H1 (cell line): ENCODE results near the gene KLHL24. TPM values are rescaled to one million over a fixed set of nuclear protein-coding genes. Genes with fewer than 3 reads are reported as not detected.
"Not testable (repeated sequence)": the region's sequence is repeated elsewhere in the genome, so short reads cannot be mapped to it uniquely, and the experiment has no call there.

Source experiments
- CTCF ChIA-PET: fragments of 300-600 bp; sonication (Branson Sonifier 250); formaldehyde crosslinking; loops from one replicate; lab custom pipeline; 2021; ENCODE audit not compliant: partially characterized antibody; lab: Charles Lee
- POLR2A ChIA-PET: fragments of 300-600 bp; sonication (Branson Sonifier 250); formaldehyde crosslinking; loops from one replicate; lab custom pipeline; 2021; ENCODE audit warnings: inconsistent platforms; ENCODE audit not compliant: partially characterized antibody; lab: Charles Lee
- DNase-seq, 2 experiments: peaks; one replicate each; pipeline versions ENCODE4 v3.0.0 to v3.0.0-alpha.2; 2010 to 2022; ENCODE audit warnings: low spot score in 2 of 2, low read depth in 1 of 2, mixed read lengths in 1 of 2
- FAIRE-seq: peaks from 2 replicates; lab custom pipeline; 2011; peaks lifted over from hg19 to GRCh38; lab: Jason Lieb, UNC
- H2AFZ ChIP-seq: 2 replicates; pipeline ENCODE4 v1.8.1; 2012; ENCODE audit warnings: low read length, inconsistent platforms
- H2AK5ac ChIP-seq: 2 replicates; pipeline ENCODE4 v1.6.1; 2013; ENCODE audit warnings: low read depth, low read length
- H2BK120ac ChIP-seq: replicated peaks from 2 replicates; pipeline ENCODE3; 2013; ENCODE audit warnings: low read depth, low read length, inconsistent platforms
- H2BK12ac ChIP-seq: 2 replicates; pipeline ENCODE4 v1.6.1; 2013; ENCODE audit warnings: low read depth, low read length
- H2BK15ac ChIP-seq: 2 replicates; pipeline ENCODE4 v1.6.1; 2013; ENCODE audit warnings: low read length
- H2BK20ac ChIP-seq: 2 replicates; pipeline ENCODE4 v1.6.1; 2013; ENCODE audit warnings: low read length
- H2BK5ac ChIP-seq: 2 replicates; pipeline ENCODE4 v1.6.1; 2013; ENCODE audit warnings: low read depth, low read length
- H3K14ac ChIP-seq: 2 replicates; pipeline ENCODE4 v1.6.1; 2013; ENCODE audit warnings: inconsistent platforms; ENCODE audit not compliant: insufficient read length
- H3K18ac ChIP-seq: 2 replicates; pipeline ENCODE4 v1.6.1; 2013; ENCODE audit warnings: low read length; ENCODE audit errors: extremely low read depth
- H3K23ac ChIP-seq: 2 replicates; pipeline ENCODE4 v1.6.1; 2013; ENCODE audit warnings: inconsistent platforms; ENCODE audit not compliant: insufficient read length
- H3K23me2 ChIP-seq: 2 replicates; pipeline ENCODE4 v1.6.1; 2013; ENCODE audit warnings: low read depth, low read length
- H3K27ac ChIP-seq: 2 replicates; pipeline ENCODE4 v1.6.1; 2011; ENCODE audit warnings: low read depth, low read length, inconsistent platforms
- H3K27me3 ChIP-seq, 4 experiments: replicated peaks in 1 of 4; 1 replicate in 1 of 4; 2 replicates in 3 of 4; pipeline versions ENCODE4 v1.6.1 to v1.8.1; 2011 to 2013; ENCODE audit warnings: low read length in 3 of 4, mild to moderate bottlenecking in 3 of 4, inconsistent platforms in 2 of 4, mixed read lengths in 2 of 4, moderate library complexity in 1 of 4; ENCODE audit not compliant: control insufficient read depth in 3 of 4, insufficient read depth in 3 of 4; ENCODE audit errors: extremely low read depth in 1 of 4
- H3K36me3 ChIP-seq, 4 experiments: 2 replicates each; pipeline versions ENCODE4 v1.6.1 to v1.8.1; 2011 to 2013; ENCODE audit warnings: mild to moderate bottlenecking in 4 of 4, low read length in 3 of 4, moderate library complexity in 2 of 4, control low read depth in 1 of 4, inconsistent platforms in 1 of 4; ENCODE audit not compliant: insufficient read depth in 4 of 4, control insufficient read depth in 2 of 4
- H3K4ac ChIP-seq: replicated peaks from 2 replicates; pipeline ENCODE3; 2013; ENCODE audit warnings: low read length, low read depth, mixed read lengths, inconsistent platforms; ENCODE audit not compliant: insufficient read length
- H3K4me1 ChIP-seq, 4 experiments: replicated peaks in 1 of 4; 1 replicate in 1 of 4; 2 replicates in 3 of 4; pipeline versions ENCODE4 v1.6.1 to v1.8.1; 2011 to 2013; ENCODE audit warnings: low read length in 3 of 4, inconsistent platforms in 2 of 4, mixed read lengths in 1 of 4; ENCODE audit not compliant: insufficient read depth in 4 of 4, control insufficient read depth in 3 of 4
- H3K4me2 ChIP-seq, 2 experiments: 2 replicates each; pipeline versions ENCODE4 v1.6.1 to v1.8.1; 2011 to 2013; ENCODE audit warnings: low read depth in 2 of 2, low read length in 2 of 2, control low read depth in 1 of 2, inconsistent platforms in 1 of 2, mild to moderate bottlenecking in 1 of 2; ENCODE audit not compliant: insufficient read depth in 1 of 2
- H3K4me3 ChIP-seq, 4 experiments: fragments of 200-600, 300-600 bp in 1 of 4; sonication (generic), shearing (Covaris generic), sonication (Bioruptor Twin) in 1 of 4; 2 replicates each; pipeline versions ENCODE4 v1.5.1 to v1.8.1; 2011 to 2016; ENCODE audit warnings: low read length in 4 of 4, low read depth in 3 of 4, control low read depth in 2 of 4, inconsistent platforms in 2 of 4, mild to moderate bottlenecking in 2 of 4, mixed read lengths in 1 of 4, moderate library complexity in 1 of 4; ENCODE audit not compliant: insufficient read depth in 2 of 4; ENCODE audit errors: extremely low read depth in 1 of 4
- H3K56ac ChIP-seq: replicated peaks from 2 replicates; pipeline ENCODE3; 2013; ENCODE audit warnings: low read depth, mild to moderate bottlenecking, mixed read lengths, low read length, inconsistent platforms; ENCODE audit not compliant: insufficient read length
- H3K79me1 ChIP-seq: 2 replicates; pipeline ENCODE4 v1.6.1; 2013; ENCODE audit warnings: low read depth, low read length, control low read depth
- H3K79me2 ChIP-seq, 2 experiments: 2 replicates each; pipeline versions ENCODE4 v1.6.1 to v1.8.1; 2012 to 2013; ENCODE audit warnings: low read length in 2 of 2, mild to moderate bottlenecking in 2 of 2, inconsistent platforms in 1 of 2; ENCODE audit not compliant: insufficient read depth in 2 of 2, control insufficient read depth in 1 of 2
- H3K9ac ChIP-seq, 4 experiments: replicated peaks in 1 of 4; 1 replicate in 1 of 4; 2 replicates in 3 of 4; pipeline versions ENCODE4 v1.6.1 to v1.8.1; 2011 to 2013; ENCODE audit warnings: low read depth in 3 of 4, low read length in 3 of 4, control low read depth in 2 of 4, mild to moderate bottlenecking in 2 of 4, moderate library complexity in 2 of 4, inconsistent platforms in 1 of 4; ENCODE audit errors: extremely low read depth in 1 of 4
- H3K9me3 ChIP-seq, 2 experiments: 2 replicates each; pipeline versions ENCODE4 v1.6.1 to v1.8.1; 2012 to 2013; ENCODE audit warnings: mild to moderate bottlenecking in 2 of 2, moderate library complexity in 2 of 2, control low read depth in 1 of 2, inconsistent platforms in 1 of 2, low read depth in 1 of 2, low read length in 1 of 2, mixed read lengths in 1 of 2; ENCODE audit not compliant: insufficient read depth in 2 of 2
- H4K20me1 ChIP-seq, 2 experiments: replicated peaks in 1 of 2; 2 replicates each; pipeline versions ENCODE3 to v1.8.1; 2011 to 2013; ENCODE audit warnings: inconsistent platforms in 2 of 2, low read length in 2 of 2, mild to moderate bottlenecking in 1 of 2; ENCODE audit not compliant: insufficient read depth in 2 of 2, control insufficient read depth in 1 of 2
- H4K5ac ChIP-seq: 2 replicates; pipeline ENCODE4 v1.6.1; 2013; ENCODE audit warnings: low read length, low read depth, mixed read lengths, inconsistent platforms; ENCODE audit not compliant: insufficient read length
- H4K8ac ChIP-seq: 2 replicates; pipeline ENCODE4 v1.8.0; 2013; ENCODE audit warnings: mild to moderate bottlenecking, moderate library complexity, low read length, inconsistent platforms; ENCODE audit not compliant: insufficient read depth; ENCODE audit errors: extremely low read depth
- H4K91ac ChIP-seq: replicated peaks from 2 replicates; pipeline ENCODE3; 2013; ENCODE audit warnings: low read length, mixed read lengths, inconsistent platforms; ENCODE audit not compliant: insufficient read length
- SIN3A ChIP-seq, 2 experiments: IDR thresholded peaks in 1 of 2; conservative IDR thresholded peaks in 1 of 2; 2 replicates each; pipeline ENCODE4 v1.6.1; 2011 to 2012; ENCODE audit warnings: low read length in 2 of 2, improper control_type of control experiment in 1 of 2, low read depth in 1 of 2, mild to moderate bottlenecking in 1 of 2
- WGBS, 2 experiments: shearing (Covaris generic) in 1 of 2; methylation state at CpG; one replicate each; pipeline versions ENCODE4 v1.1.6 to v1.1.7; 2013 to 2015; ENCODE audit warnings: low lambda C conversion rate in 2 of 2, mixed read lengths in 2 of 2, inconsistent platforms in 1 of 2, low coverage in 1 of 2, missing lambda C conversion rate in 1 of 2; ENCODE audit not compliant: insufficient replicate concordance in 2 of 2, insufficient coverage in 1 of 2, insufficient read length in 1 of 2; ENCODE audit errors: extremely low coverage in 1 of 2, missing lambda C conversion rate in 1 of 2; 5-methylcytosine and 5-hydroxymethylcytosine counted together
- polyA plus RNA-seq, 7 experiments: library from polyadenylated mRNA; depleted of rRNA in 3 of 7; stranded (reverse) in 5 of 7; unstranded in 2 of 7; fragments of >200 nt in 5 of 7; fragments of 200-250 nt in 2 of 7; gene quantifications; 1 replicate in 5 of 7; 2 replicates in 1 of 7; 4 replicates in 1 of 7; pipeline versions ENCODE4 v1.2.1 to v1.2.3, GENCODE V29; 2011 to 2013; ENCODE audit warnings: missing spikeins in 2 of 7, mixed read lengths in 2 of 7
- total RNA-seq: library from RNA; stranded (reverse); fragmentation: NEBNext Ultra II Directional; extraction: Animal tissue kit (Norgen Biotek cat#: 25700); gene quantifications from 2 replicates; pipeline ENCODE4 v1.2.1, GENCODE V29; 2021
- TF ChIP-seq, protein P1 (sequence below): IDR thresholded peaks from 2 replicates; pipeline ENCODE4 v1.6.1; 2011; ENCODE audit warnings: low read depth, mild to moderate bottlenecking, low read length; ENCODE audit not compliant: insufficient read depth

Gene KLHL24
- total and polyA plus RNA-seq, 2 of the 8 experiments (the other 6 are each of a cell fraction or from before 2014, with no cell fraction given): 12.5 to 36.2 TPM

DNA sequence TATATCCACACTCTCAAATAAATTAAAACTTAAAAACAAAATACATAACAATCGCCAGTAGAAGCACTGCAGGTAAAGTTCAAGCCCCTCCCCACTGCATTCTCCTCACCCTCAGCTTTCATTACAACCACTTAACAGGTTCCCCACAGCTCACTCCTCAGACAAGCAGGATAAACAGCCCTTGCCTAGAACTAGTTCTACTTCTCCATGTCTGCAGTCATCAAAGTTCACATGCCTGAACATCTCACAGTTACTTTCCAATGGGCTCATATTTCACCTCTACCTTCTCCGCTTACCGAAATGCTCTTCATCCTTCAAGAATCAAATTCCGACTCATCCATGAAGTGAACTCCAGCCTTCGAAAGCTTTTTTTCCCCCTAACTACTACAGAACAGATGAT, 66.3 kb downstream of the KLHL24 start (continued):
- no peak for TF ChIP-seq SIN3A (conservative IDR thresholded peaks at IDR 0.05 in 1 of 2, IDR thresholded peaks at IDR 0.05 in 1 of 2; ENCODE audit: low read depth in 1 of 2, low read length in 2 of 2)
- TF ChIP-seq, protein P1, sequence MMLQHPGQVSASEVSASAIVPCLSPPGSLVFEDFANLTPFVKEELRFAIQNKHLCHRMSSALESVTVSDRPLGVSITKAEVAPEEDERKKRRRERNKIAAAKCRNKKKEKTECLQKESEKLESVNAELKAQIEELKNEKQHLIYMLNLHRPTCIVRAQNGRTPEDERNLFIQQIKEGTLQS: no peak
- TF ChIP-seq, all 59 proteins: peak for 0

DNA sequence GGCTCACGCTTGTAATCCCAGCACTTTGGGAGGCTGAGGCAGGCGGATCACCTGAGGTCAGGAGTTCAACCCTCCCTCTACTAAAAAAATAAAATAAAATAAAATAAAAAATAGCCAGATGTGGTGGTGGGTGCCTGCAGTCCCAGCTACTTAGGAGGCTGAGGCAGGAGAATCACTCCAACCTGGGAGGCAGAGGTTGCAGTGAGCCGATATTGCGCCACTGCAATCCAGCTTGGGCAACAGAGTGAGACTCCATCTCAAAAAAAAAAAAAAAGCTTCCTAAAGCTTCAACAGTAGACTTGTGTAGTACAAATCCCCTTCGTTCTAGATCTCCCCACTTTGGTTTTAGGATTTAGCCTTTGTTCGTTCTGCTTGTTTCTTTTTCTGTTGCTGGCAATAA, 68.5 kb downstream of the KLHL24 start:
- H3K9me3 ChIP-seq, H2AFZ ChIP-seq, DNase-seq, H3K23ac ChIP-seq, H3K4me3 ChIP-seq, H2BK20ac ChIP-seq, H3K23me2 ChIP-seq, H4K91ac ChIP-seq, H2BK5ac ChIP-seq, H2AK5ac ChIP-seq, FAIRE-seq, H3K4me2 ChIP-seq, H2BK120ac ChIP-seq, H3K27me3 ChIP-seq, H3K27ac ChIP-seq, H3K36me3 ChIP-seq, H2BK12ac ChIP-seq, H3K14ac ChIP-seq, H3K4ac ChIP-seq, H2BK15ac ChIP-seq, H3K18ac ChIP-seq, H3K56ac ChIP-seq, H4K5ac ChIP-seq, H4K8ac ChIP-seq, H3K9ac ChIP-seq, H3K79me1 ChIP-seq: not testable (repeated sequence)
- CTCF ChIA-PET: interaction anchor here (0.6 to 1.1 kb wide), 5 partner anchors 16 to 322 kb away, joined by 3 to 4 read pairs (median 4); partner anchors contain the start of gene KLHL24
- peaks cover 57 to 100% of the 10 kb centered on the region in 2 experiments for H3K79me2 ChIP-seq
- peaks cover 0 to 15% (median 3%) of the 10 kb centered on the region in 4 experiments; a peak in 4 of 7 replicates for H3K4me1 ChIP-seq
- POLR2A ChIA-PET: interaction anchor here (0.7 to 1.5 kb wide), 2 partner anchors 16 to 32 kb away, joined by 3 to 4 read pairs; no protein-coding TSS in a partner anchor
- WGBS, 2 experiments: 95% methylated on average over 6 of the region's 6 CpGs; no CpG with 5 or more reads in 1 of the 2 experiments
- peaks cover 9 to 10% of the 10 kb centered on the region in 2 experiments for H4K20me1 ChIP-seq
